Activated effector memory CD4-positive, alpha-beta T cell treated with Interleukin-2 at 50 U/mL for 16 hours (primary cell): ENCODE data around the gene FXYD7.
"Not testable (repeated sequence)": the region's sequence is repeated elsewhere in the genome, so short reads cannot be mapped to it uniquely, and the experiment has no call there.

ENCODE experiments used
- DNase-seq: peaks from one replicate; pipeline ENCODE4 v3.0.0-alpha.2; 2020

Gene FXYD7

DNA sequence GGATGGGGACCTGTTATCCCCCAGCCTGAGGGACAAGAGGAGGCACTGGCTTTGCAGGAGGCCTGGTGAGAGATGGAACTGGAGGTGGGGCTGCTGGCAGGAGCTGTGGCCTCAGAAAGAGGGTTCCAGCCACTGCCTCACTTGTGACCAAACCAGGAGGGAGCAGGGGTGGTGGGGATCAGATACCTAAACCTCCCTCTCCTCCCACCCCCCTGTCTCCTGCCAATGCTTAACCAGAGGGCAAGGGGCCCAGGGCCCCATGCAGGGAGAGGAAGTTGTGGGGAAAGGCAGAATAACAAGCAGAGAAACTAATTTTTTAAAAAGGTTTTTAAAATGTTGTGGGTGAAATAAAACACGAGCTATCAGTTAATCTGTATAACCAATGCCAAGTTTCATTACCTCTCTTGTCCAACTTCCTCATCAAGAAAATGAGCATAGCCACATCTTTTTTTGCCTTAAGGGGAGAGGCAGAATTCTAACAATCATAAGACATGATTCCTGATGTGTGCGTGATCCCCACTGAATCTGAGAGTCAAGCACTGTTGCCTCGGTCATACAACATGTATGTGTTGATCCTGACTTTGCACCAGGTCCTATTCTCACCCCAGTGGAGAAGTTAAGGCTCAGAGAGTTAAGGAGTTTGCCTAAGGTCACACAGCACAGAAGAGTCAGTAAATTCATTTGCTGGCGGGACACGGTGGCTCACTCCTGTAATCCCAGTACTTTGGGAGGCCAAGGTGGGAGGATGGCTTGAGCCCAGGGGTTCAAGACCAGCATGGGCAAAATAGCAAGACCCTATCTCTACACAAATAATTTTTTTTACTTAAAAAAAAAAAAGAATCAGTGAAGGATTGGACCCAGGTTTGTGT, 24.4 kb downstream of the FXYD7 start:
- no peak for DNase-seq

DNA sequence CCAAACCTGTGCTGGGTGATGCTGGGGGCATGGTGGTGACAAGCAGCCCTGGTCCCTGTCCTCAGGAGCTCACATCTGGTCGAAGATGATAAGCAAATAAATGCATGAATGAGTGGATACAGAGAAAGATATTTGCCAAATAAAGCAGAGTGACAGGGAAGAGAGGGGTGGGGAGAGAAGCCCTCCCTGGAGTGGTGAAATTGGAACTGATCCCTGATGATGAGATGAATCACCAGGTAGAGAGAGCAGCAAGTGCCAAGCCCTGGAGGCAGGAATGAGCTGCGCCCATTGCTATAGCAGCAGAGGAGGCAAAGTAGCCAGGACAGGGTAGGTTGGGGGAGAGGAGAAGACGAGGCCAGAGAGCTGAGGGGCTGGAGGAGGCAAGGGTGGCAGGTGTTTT, 25.1 kb downstream of the FXYD7 start:
- no peak for DNase-seq

DNA sequence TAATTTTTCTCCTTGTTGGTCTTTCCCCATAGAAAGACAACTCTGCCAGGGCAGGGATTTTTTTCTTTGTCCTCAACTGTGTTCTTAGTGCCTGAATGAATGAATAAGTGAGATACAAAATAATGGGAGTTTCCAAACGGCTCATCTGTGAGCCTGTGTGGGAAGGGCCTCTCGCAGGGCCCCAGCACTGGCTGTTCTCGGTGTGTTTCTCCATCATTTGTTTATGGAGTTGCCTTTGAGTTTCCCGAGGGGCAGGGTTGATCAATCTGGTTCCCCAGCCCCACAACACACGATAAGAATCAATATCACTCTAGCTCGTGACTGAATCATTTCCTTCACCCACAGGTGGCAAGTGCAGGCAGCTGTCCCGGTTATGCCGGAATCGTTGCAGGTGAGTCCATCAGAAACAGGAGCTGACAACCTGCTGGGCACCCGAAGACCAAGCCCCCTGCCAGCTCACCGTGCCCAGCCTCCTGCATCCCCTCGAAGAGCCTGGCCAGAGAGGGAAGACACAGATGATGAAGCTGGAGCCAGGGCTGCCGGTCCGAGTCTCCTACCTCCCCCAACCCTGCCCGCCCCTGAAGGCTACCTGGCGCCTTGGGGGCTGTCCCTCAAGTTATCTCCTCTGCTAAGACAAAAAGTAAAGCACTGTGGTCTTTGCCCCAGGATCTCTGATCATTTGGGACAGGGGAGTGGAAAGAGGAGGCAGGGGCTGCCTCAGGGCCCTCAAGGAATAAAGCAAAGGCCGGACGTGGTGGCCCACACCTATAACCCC, 26.4 kb downstream of the FXYD7 start:
- no peak for DNase-seq

DNA sequence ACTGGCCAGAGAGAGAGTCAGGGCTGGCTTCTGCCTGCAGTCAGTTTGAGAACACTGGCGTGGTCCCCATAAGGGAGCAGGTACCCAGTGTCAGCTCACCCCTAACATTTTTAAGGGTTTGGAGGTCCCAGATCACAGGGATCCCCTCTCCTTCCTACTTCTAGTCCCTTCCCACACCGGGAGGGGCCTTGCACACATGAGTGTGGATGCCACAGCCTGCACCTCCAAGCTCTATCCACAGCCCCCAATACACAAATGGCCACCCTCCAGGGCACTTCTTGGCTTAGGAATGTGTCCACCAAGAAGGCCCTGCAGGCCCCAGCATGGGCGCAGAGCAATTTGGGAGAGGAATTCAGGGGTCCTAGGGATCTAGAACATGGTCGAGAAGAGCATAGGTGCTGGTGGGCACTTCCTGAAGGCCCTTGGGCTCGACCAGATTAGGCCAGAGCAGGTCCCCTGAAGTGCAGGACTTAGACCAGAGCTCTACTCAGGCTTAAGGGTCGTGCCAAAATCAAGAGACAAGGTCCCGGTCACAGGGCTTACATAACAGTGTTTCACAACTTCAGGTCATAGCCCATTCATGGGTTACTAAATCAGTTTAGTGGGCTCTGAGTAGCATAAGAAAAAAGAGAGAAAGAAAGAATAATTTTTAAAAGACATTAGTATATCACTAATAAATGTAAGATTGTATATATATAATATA, 27.5 kb downstream of the FXYD7 start:
- DNase-seq = no peak

DNA sequence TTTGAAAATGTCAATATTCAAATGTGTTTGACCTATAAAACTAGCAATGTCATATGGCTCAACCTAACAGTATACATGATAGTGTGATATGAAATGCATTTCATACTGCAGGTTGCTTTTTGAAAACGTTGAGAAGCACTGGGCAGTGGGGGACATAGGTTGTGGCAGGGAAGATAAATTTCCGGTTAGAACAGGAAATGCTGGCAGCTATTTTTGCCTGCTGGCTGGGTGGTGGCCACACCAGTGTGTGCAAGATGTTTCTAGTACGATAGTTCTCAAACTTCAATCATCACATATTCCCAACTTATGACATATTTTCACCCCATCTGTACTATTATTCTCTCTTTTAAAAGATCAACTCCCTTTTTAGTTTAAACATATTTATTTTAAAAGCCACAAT, 28.7 kb downstream of the FXYD7 start:
- DNase-seq = no peak

DNA sequence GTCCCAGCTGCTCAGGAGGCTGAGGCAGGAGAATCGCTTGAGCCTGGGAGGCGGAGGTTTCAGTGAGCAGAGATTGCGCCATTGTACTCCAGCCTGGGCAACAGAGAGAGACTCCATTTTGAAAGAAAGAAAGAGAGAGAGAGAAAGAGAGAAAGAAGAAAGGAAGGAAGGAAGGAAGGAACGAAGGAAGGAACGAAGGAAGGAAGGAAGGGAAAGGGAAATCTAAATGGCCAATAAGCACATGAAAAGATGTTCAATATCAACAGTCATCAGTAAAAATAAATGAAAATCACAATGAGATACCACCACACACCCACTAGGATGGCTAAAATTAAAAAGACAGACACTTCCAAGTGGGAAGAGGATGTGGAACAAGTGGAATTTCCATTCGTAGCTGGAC, 31.2 kb downstream of the FXYD7 start:
- no peak for DNase-seq

DNA sequence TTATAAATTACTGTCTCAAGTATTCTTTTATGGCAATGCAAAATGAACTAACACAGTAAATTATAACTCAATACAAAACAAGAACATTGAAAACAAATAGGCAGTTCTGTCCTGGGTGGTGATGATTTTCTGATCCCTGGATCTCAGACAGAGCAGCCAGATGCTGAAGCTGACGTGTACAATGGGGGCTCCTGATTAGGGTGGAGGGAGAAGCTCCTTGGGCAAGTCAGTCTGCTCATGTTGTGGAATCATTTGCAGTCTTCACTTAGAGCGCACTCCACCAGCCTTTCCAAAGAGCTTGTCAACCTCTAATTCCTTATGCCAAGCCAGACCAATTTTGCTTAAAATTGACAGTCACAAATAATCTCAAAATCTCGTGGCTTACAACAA, 33.1 kb downstream of the FXYD7 start:
- no peak for DNase-seq

DNA sequence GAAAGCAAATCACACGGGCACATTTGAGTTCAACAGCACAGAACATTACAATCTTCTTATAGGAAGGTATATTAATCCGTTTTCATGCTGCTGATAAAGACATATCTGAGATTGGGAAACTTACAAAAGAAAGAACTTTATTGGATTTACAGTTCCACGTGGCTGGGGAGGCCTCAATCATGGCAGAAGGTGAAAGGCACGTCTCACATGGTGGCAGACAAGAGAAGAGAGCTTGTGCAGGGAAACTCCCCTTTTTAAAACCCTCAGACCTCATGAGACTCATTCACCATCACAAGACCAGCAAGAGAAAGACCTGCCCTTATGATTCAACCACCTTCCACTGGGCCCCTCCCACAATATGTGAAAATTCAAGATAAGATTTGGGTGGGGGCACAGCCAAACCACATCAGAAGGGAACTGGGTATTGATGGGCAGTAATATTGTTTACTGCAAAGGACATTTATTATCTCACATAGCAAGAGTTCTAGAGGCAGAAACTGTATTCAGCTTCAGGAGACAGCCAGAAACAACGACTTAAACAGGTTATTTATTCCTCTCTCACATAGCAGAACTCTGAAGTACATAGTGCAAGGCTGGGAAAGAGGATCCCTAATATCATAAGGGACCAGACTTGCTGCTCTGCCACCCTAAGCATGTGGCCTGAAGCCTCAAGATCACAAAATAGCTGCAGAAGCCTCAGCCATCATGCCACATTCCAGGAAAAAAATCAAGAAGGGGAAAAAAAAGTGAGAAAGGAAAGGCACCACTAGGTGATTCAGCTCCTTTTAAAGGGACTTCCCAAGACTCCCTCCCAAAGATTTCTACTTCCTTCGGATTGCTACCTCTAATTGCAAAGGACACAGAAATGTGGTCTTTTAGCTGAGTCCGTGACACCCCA, 34.6 kb downstream of the FXYD7 start:
- no peak for DNase-seq

DNA sequence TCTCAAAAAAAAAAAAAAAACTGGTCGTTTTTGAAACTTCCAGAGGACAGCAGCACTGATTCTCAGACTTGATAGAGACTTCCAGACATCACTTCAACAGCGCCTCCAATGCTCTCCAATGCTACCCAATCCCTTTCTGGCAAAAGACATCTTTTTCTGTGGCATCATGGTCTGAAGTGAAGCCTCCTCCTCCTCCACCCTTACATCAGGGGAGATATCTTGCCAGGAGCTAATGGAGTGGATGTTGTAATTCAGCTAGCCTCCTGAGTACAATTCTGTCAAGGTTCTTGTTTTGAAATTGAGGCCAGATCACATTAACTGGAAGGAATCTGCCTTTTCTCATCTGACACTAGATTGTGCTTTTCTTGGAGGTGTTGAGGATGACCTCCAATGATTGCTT, 35.6 kb downstream of the FXYD7 start:
- no peak for DNase-seq

DNA sequence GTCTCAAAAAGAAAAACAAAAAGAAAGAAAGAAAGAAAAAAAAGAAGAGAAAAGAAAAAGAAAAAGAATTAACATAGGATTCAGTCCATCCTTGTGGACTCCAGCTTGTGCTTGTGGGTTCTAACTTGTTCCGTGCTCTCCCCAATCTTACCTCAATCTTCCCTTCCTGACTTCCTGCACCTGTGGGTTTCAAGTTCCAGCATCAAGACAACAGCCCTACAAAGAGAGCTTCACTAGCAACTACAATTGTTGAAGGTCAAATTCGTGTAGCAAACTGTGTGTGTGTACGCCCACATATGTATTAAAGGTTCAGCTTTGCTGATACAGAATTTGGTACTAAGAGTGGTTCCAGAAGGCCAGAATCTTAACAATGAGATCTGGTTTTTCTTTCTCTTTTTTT, 36.8 kb downstream of the FXYD7 start:
- no peak for DNase-seq

DNA sequence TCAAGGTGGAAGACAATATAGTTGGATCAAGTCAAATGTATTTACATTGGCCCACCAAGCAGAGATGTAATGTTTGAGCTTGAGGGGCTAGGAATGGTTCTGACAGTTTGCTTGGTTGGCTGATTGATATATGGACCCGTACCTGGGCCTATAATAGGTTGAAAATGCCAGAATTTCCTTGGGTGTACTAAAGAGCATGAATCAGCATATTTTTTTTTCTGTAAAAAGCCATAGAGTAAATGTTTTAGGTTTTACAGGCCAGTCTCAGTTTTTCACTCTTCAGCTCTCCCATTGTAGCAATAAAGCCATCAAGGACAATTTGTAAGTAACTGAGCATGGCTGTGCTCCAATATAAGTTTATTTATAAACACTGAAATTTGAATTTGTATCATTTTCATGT, 38.3 kb downstream of the FXYD7 start:
- DNase-seq = no peak

DNA sequence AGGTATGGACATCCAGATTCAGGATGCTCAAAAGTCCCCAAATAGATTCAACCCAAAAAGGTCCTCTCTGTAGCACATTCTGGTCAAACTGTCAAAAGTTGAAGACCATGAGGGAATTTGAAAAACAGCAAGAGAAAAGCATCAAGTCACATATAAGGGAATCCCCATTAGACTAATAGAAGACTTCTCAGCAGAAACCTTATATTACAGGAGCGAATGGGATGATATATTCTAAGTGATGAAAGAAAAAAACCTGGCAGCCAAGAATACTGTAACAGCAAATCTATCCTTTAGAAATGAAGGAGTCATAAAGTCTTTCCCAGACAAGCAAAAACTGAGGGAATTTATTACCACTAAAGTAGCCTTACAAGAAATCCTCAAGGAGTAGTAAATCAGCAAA, 41.2 kb downstream of the FXYD7 start:
- DNase-seq = no peak

DNA sequence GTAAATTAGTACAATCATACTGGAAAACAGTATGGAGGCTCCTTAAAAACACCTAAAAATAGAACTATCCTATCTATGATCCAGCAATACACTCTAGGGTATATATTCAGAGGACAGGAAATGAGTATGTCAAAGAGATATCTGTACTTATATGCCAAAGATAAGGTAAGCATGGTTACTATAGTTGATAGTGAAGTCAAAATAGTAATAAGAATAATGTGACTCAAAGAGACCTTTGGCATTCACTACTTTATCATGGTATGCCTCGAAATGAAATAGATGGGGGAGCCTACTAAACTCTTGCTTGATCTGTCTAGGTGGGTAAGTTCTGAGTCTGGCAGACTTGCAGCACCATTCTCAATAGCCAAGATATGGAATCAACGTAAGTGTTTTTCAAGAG, 41.8 kb downstream of the FXYD7 start:
- no peak for DNase-seq

DNA sequence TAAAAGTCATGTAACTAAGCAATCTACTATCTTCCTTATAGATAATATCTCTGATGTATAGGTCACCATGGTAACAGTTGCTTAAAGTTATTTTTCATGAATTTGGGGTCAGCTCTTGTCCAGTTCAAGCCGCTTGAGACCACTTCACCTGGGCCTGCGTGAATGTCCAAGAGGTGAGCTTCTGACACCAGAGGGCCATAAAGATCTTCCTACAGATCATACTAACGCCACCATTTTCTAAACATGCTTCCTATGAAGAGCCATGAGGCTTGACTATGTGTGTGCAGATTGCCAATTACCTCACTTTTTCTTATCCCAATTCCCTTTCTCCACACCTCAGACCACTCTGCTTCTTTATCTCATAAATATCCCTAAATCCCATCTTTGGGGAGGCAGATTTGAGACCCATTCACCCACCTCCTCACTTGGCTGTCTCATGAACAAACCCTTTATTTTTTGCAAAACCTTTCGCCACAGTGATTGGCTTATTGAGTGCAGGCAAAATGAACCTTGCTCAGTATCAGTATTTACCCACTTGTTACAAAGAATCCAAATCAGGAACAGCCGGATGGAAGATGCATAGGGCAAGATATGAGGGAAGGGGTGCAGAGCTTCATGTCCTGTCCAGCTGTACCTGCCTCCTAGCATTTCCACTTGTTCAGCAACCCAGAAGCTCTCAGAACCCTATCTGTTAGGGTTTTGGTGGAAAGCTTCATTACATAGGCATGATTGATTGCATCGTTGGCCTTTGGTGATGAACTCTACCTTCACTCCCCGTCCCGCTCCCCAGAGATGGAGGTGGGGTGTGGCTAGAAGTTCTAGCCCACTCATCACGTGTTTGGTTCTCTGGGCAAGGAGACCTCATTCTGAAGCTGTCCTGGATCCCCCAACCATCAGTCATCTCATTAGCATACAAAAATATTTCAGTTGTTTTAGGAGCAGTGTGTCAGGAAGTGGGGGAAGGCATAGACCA, 51.2 kb downstream of the FXYD7 start:
- DNase-seq = no peak

DNA sequence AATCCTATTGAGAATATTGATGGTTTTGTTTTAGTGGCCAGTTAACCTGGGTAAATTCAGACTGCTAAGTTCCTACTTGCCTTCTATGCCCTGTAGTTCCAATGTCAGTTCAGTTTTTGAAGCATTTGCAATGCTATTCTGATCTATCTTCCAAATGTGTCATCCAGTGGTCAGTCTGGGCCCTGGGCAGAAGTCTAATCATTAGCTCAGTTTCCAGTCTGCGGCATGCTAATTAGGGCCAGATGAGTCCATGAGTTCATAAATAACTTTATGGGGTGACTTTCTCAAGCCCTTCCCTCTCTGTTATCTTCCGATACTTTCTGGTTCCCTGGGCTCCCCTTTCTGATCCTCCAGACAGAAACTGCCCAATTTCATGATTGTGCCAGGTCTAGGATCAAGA, 52.8 kb downstream of the FXYD7 start:
- DNase-seq = no peak

DNA sequence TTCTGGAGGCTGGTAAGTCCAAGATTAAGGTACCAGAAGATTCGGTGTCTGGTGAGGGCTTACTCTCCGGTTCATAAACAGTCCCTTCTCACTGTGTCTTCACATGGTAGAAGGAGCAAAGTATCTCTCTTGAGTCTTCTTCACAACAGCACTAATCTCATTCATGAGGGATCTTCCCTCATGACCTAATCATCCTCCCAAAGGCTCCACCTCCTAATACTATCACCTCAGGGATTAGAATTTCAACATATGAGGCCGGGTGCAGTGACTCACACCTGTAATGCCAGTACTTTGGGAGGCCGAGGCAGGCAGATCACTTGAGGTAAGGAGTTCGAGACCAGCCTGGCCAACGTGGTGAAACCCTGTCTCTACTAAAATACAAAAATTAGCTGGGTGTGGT, 53.8 kb downstream of the FXYD7 start:
- DNase-seq = not testable (repeated sequence)

DNA sequence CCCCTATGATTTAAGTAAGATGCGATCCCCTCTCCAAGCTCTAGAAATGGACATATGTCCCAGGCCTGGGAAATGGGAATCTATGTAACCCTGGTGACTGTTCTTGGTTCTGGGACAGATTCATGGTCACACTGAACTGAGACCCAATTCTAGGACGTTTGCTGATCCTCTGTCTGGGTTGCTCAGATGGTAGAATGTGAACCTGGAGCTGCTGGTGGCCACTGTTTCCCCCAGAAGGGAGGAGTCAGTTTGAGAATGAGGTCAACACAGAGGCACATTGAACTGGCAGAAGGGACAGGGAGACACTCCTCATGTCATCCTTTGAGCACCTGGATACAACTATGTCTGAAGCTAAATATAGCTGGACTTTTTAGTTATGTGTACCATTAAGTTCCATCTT, 56.4 kb downstream of the FXYD7 start:
- DNase-seq = no peak

DNA sequence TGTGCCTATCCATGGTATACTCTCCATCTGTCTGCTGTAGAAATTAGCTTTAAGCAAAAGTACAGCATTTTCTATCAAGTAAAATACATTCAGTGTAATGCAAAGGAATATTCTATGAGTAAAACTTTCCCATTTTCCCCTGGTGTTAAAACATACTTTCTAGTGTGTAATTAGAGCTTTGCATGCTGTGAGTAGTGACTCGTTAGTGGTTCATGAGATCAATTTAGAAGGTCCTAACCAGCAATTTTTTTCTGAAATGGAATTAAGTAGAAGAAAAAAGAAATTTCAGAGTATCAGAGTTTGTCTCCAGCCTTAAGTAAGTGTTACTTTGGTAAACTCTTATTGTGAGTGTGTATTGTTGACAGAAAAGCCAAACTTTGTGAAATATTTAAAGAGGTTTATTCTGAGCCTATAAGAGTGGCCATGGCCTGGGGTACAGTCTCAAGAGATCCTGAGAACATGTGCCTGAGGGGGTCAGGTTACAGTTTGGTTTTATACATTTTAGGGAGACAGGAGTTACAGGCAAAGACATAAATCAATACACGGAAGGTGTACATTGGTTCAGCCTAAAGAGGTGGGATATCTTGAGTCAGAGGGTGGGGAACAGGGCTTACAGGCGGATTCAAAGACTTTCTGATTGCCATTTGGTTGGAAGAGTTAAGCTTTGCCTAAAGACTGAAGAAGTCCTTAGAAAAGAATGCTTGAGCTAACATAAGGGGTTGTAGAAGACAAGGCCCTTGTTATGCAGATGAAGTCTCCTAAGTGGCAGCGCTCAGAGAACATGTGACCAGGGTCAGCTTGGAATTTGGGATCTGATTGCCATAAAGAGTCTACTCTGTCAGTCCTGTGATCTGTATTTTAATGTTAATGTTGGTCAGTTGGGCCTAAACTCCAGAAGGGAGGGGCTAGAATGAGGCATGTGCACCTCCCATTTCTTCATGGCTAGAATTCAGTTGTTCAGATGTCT, 60.0 kb downstream of the FXYD7 start:
- no peak for DNase-seq
